HUES48 (cell line): Measurements from ENCODE around the gene RFX3.
A peak's percentile ranks its signal among the peaks of the same experiment; 100 is the strongest.

Experiments used
- H3K27ac ChIP-seq: one replicate; pipeline ENCODE4 v1.7.0; 2013; ENCODE audit warnings: low read depth, low read length, inconsistent platforms
- H3K27me3 ChIP-seq: 2 replicates; pipeline ENCODE4 v1.6.1; 2013; ENCODE audit warnings: mild to moderate bottlenecking, low read length; ENCODE audit not compliant: control insufficient read depth, insufficient read depth
- H3K36me3 ChIP-seq: 2 replicates; pipeline ENCODE4 v1.6.1; 2013; ENCODE audit warnings: low read length; ENCODE audit not compliant: control insufficient read depth, insufficient read depth
- H3K4me1 ChIP-seq: 2 replicates; pipeline ENCODE4 v1.6.1; 2013; ENCODE audit warnings: mild to moderate bottlenecking, low read length; ENCODE audit not compliant: control insufficient read depth, insufficient read depth
- H3K4me3 ChIP-seq: 2 replicates; pipeline ENCODE4 v1.5.1; 2013; ENCODE audit warnings: mild to moderate bottlenecking, low read depth, low read length
- H3K9ac ChIP-seq: 2 replicates; pipeline ENCODE4 v1.6.1; 2013; ENCODE audit warnings: mild to moderate bottlenecking, low read depth, low read length, moderate library complexity
- H3K9me3 ChIP-seq: 2 replicates; pipeline ENCODE4 v1.6.1; 2013; ENCODE audit warnings: low read length; ENCODE audit not compliant: control insufficient read depth, insufficient read depth

Gene RFX3

GRCh38 chr9:3285365-3286161 lies 240.2 kb downstream of the RFX3 start:
- Histone ChIP-seq H3K4me1 (peaks cover 24% of the 10 kb centered on the region), H3K27ac (no peak overlapping the region), H3K4me3 (no peak overlapping the region), H3K36me3 (no peaks in the 10 kb centered on the region), H3K27me3 (no peaks in the 10 kb centered on the region), H3K9ac (no peak overlapping the region), H3K9me3 (no peaks in the 10 kb centered on the region)

GRCh38 chr9:3282365-3282764 lies 243.4 kb downstream of the RFX3 start:
- no peaks in the 10 kb centered on the region for H3K9me3 ChIP-seq
- H3K36me3 ChIP-seq = no peaks in the 10 kb centered on the region
- no peaks in the 10 kb centered on the region for H3K27me3 ChIP-seq
- H3K9ac ChIP-seq = no peak overlapping the region
- H3K4me3 ChIP-seq = no peak overlapping the region
- no peak overlapping the region for H3K27ac ChIP-seq
- H3K4me1 ChIP-seq = 0 out of 2 replicates have a peak, but pooled peaks cover 5% of the 10 kb centered on the region

- Histone ChIP-seq H3K9me3 (no peaks in the 10 kb centered on the region), H3K4me1 (0 out of 2 replicates have a peak, but pooled peaks cover 5% of the 10 kb centered on the region), H3K4me3 (no peak overlapping the region), H3K27ac (no peak overlapping the region), H3K36me3 (no peaks in the 10 kb centered on the region), H3K9ac (no peak overlapping the region), H3K27me3 (no peaks in the 10 kb centered on the region)
These were observed 244.4 kb downstream of the RFX3 start for GRCh38 chr9:3281399-3281798.

DNA sequence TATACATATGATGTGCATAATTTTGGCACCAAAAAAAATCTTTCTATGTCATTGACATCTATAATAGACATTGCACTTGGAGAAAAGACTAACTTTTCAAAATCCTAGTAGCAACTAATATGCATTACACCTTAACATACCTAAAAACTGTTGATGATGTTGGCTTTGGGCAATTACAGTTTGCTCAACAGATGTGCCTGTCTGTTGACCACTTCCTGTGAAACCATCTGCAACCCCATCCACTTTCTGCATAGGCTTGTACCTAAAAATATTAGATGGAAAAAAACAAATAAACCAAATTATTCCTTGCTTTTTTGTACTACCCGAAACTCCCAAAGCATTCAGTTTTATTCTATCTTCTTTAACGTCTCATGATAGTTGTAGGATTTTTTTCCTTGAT lies 248.6 kb downstream of the RFX3 start:
- Histone ChIP-seq H3K9me3 (no peaks in the 10 kb centered on the region), H3K4me1 (0 out of 2 replicates have a peak, but pooled peaks cover 7% of the 10 kb centered on the region), H3K27me3 (no peaks in the 10 kb centered on the region), H3K36me3 (peaks cover 7% of the 10 kb centered on the region), H3K27ac (no peak overlapping the region), H3K9ac (no peak overlapping the region), H3K4me3 (no peak overlapping the region)

DNA sequence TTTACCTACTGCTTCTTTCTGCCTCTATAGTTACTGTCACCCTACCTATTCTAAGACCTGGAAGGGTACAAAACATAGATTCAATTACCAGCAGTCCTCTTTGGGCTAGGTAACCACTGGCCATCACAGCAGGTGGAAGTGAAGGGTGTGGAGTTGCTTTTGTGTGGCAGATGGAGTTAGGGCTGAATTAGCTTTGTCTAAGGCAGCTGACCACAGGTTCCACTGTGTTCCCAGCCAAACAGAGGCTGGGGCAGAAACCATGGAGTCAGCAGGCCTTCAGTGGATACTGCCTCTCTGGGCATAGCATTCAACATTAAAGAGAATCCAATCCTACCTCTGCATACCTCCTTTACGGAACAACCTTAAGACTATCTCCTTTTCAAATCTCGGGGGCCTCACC lies 254.2 kb downstream of the RFX3 start:
- H3K9ac ChIP-seq = no peak overlapping the region

GRCh38 chr9:3271157-3271556 lies 254.6 kb downstream of the RFX3 start:
- Histone ChIP-seq H3K27ac (no peak overlapping the region), H3K4me3 (no peak overlapping the region), H3K9me3 (no peaks in the 10 kb centered on the region), H3K4me1 (peaks cover 12% of the 10 kb centered on the region), H3K36me3 (peaks cover 14% of the 10 kb centered on the region), H3K9ac (no peak overlapping the region), H3K27me3 (no peaks in the 10 kb centered on the region)

More for the DNA sequence above, 254.2 kb downstream of the RFX3 start:
- Histone ChIP-seq H3K4me1 (peaks cover 12% of the 10 kb centered on the region), H3K36me3 (peaks cover 14% of the 10 kb centered on the region), H3K9me3 (no peaks in the 10 kb centered on the region), H3K27me3 (no peaks in the 10 kb centered on the region), H3K4me3 (no peak overlapping the region), H3K27ac (no peak overlapping the region)

DNA sequence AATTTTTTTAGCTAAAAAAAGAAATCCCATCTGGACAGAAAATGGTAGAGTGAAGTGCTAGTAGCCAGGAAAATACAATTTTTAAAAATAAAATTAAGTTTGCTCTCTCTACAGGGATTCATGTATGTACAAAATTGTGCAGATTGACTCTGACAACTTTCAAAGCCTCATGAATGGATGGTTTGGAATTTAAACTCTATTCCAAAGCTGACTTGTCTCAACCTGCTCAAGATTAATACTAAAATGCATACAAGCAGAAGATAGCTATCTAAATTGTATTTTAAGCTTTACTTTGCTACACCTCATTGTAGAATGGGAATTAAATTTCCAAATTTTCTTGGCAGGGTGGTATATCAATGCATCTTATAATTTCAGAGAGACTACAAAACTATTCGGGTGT lies 257.6 kb downstream of the RFX3 start:
- Histone ChIP-seq H3K9ac (no peak overlapping the region), H3K27ac (no peak overlapping the region), H3K4me1 (peaks cover 29% of the 10 kb centered on the region), H3K4me3 (no peak overlapping the region), H3K9me3 (no peaks in the 10 kb centered on the region), H3K36me3 (peaks cover 7% of the 10 kb centered on the region), H3K27me3 (no peaks in the 10 kb centered on the region)

GRCh38 chr9:3263698-3264097 lies 262.1 kb downstream of the RFX3 start:
- Histone ChIP-seq H3K27ac (no peak overlapping the region), H3K27me3 (no peaks in the 10 kb centered on the region), H3K4me3 (no peak overlapping the region; the same call in 1 of the 2 replicates), H3K9ac (no peak overlapping the region; the same call in 1 of the 2 replicates), H3K4me1 (peaks cover 29% of the 10 kb centered on the region), H3K36me3 (no peaks in the 10 kb centered on the region), H3K9me3 (no peaks in the 10 kb centered on the region)

DNA sequence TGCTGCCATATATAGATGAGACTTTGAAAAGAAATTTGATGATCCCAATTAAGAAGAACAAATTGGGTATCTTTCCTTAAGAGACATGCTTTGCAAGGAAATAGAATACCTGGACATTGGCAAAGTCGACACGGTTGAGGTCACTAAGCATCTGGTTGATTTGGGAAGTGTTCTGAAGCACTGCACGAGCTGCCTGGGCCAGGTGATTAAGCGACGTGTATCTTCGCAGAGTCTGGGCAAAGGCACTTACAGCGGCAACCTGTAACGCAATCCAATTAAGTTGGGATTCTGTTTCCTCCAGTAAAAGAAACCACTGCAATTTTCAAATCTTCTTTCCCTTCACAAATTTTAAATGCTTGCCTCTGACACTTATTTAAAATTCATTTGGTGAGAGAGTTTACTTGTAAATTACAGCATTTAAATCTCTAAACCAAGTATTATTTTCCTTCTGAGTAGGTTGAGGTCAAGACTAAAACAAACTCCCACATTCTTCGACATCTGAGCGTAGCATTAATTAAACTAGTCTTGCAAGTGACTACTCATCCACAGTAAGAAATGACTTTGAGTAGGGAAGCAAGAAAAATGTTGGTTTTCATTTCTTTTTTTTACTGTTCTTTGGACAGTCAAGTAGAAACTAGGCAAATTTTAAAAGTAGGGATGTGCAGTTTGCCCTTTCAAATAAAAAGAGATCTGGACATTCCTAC lies 262.8 kb downstream of the RFX3 start:
- peak overlapping the region; percentile 17 for H3K27ac ChIP-seq
- H3K27me3 ChIP-seq = no peaks in the 10 kb centered on the region
- H3K4me3 ChIP-seq = peak overlapping the region; percentile 20; the same call in 1 of the 2 replicates
- H3K36me3 ChIP-seq = no peaks in the 10 kb centered on the region
- no peak overlapping the region; the same call in 1 of the 2 replicates for H3K9ac ChIP-seq
- peaks cover 29% of the 10 kb centered on the region for H3K4me1 ChIP-seq
- H3K9me3 ChIP-seq = no peaks in the 10 kb centered on the region

DNA sequence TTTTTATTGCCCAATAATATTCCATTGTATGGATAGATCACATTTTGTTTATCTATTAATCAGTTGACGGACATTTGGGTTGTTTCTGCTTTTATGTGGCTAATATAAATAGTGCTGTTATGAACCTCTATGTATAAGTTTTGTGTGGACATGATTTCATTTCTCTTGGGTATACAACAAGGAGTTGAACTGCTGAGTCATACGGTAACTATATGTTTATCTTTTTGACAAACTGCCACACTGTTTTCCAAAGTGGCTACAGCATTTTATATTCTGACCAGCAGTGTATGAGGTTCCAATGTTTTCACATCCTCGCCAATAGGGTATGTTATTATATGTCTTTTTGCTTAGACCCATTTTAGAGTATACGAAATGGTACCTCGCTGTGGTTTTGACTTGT lies 264.3 kb downstream of the RFX3 start:
- H3K36me3 ChIP-seq = peaks cover 5% of the 10 kb centered on the region; the same call in 1 of the 2 replicates
- H3K27ac ChIP-seq = no peak overlapping the region
- no peaks in the 10 kb centered on the region for H3K9me3 ChIP-seq
- no peak overlapping the region for H3K9ac ChIP-seq
- H3K4me3 ChIP-seq = no peak overlapping the region
- H3K4me1 ChIP-seq = peaks cover 29% of the 10 kb centered on the region
- no peaks in the 10 kb centered on the region for H3K27me3 ChIP-seq
